ENCODE measurements around the gene ZDHHC22.

ZDHHC22 gene

DNA sequence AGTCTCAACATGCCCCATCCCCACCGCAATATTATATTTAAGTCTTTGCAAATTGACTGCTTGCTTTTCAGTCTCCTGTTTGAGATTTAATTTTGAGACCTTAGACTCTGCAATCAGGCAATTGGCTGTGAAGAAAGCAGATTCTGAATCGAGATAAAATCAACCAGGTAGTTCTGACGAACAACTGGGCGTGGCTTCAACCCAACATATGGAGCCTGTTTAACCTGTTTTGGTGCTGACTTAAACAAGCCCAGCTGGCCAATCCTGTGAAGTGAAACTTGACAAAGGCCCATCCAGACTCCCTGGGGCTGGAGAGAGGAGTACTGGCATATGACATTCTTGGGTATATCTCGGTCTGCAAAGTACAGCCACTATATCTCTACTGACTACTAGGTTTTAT lies 53.4 kb downstream of the ZDHHC22 start:
- DNase-seq (ENCODE audit: low read depth, low spot score), result no peak
- no peak overlapping the region for H3K4me3 ChIP-seq (ENCODE audit: low read length)

DNA sequence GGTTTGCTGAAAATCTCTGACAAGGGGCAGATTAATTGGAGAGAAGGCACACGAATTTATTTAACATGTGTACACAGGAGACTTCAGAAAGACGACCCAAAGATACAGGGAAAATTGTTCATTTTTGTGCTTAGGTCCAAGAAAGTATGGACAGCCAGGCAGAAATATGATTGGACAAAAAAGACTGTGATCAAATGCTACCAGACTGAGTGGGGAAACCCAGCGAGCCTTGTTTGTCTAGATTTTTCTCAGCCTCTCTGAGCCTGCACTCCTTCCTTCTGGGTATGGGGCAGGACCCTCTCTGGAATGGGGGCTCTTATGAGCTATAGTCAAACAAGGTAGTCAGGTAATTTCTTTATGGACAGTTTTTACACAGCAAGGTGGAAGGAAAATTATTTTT lies 54.0 kb downstream of the ZDHHC22 start:
- no peak for DNase-seq (ENCODE audit: low read depth, low spot score)
- no peak overlapping the region for H3K4me3 ChIP-seq (ENCODE audit: low read length)

DNA sequence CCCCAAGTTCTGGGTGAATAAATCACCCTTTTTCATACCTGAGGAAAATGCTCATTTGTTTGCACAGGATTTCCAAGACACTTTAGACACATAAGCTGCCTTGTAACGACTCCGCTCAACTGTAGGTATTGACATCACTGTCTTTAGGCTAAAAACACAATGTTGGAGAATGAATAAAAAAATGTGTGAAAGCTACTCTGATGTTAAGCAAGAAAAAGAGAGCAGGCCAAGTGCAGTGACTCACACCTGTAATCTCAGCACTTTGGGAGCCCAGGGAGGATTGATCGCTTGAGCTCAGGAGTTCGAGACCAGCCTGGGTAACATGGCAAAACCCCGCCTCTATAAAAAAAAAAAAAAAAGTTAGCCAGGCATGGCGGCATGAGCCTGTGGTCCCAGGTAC lies 54.6 kb downstream of the ZDHHC22 start:
- H3K4me3 ChIP-seq (ENCODE audit: low read length), result no peak overlapping the region
- DNase-seq (ENCODE audit: low read depth, low spot score), result no peak

DNA sequence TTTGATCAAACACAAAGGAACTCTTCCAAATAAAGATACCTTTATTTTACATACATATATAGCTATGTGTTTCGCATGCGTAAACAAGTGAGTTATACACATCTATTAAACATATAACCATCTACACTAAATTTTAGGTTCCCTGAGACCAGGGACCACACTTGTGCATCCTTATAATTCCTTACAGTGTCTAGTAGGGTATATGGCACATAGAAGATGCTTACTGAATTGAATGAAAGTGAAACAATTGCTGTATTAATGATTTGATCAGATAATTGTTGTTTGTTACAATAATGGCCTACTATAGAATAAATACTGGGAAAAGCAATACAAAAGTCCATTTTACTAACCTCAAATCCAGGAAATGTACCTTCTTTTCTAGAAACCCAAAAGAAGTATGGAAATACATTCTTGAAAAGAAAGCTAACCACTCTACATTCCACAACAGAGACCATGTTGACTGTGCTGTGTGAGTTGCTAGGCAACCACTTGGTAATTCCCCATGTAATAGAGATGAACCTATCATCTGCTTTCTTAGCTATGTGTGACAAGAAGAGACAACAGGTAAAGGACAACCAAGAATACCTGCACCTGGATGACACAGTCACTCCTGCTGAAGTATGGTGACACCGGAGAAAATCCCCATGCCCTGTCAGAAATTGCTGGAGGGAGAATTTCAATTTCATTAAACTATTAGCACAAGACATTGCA lies 55.4 kb downstream of the ZDHHC22 start:
- DNase-seq (ENCODE audit: low read depth, low spot score), result no peak
- H3K4me3 ChIP-seq (ENCODE audit: low read length), result no peak overlapping the region

DNA sequence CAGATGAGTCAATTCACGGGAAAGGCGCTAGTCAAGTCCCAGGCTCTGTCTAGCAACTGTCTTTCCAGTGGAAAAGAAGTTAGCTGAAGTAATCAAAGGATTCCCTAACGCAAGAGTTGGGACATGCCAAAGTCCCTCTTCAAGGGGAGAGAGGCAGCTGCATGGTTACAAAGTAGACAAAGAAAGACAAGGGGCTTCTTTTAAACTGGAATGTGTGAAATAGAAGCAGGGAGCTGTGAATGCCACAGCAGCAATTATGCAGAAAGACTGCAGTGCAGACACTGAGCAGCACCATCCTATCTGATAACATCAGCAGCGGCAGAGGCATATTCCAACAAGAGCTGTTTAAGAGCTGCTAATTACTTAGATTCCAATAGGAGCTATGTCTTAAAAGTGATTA lies 56.1 kb downstream of the ZDHHC22 start:
- no peak overlapping the region for H3K4me3 ChIP-seq (ENCODE audit: low read length)
- no peak for DNase-seq (ENCODE audit: low read depth, low spot score)

DNA sequence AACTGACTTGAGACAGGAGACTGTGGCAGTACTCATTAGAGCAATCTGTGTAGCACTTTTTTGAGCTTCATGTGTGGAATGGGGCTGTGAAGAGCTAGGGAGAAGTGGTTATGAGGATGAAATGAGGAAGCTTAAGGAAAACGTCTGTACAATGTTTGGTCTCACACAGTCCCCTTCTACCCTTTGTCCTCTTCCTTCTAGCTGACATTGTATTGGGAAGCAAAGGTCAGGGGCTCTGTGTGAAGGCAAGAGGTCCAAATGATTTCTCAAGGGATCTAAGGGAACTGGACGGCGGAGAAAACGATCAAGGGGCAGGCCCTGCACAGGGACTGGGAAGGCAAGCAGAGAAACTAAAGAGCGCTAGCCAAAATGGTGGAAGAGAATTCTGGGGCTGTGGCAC lies 56.6 kb downstream of the ZDHHC22 start:
- no peak for DNase-seq (ENCODE audit: low read depth, low spot score)
- H3K4me3 ChIP-seq (ENCODE audit: low read length), result no peak overlapping the region

DNA sequence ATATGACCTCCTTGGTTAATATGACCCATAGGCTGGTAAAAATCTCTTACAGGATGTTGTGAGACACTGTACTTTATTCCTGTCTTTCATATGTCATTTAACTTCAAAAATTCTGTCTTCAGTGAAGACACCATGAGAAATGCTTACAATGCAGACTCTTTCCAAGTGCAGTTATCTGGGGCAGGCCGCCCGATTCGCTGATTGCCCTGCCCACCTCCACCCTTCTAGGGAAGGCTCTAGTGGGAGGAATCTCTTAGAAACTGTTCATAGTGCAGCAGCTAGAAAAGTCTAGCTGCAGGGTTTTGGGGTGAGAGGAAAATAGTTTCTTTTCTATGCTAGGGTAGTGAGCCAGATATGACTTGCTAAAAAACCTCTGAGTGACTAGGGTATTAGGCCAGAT lies 58.5 kb downstream of the ZDHHC22 start:
- no peak overlapping the region for H3K4me3 ChIP-seq (ENCODE audit: low read length)
- no peak for DNase-seq (ENCODE audit: low read depth, low spot score)

DNA sequence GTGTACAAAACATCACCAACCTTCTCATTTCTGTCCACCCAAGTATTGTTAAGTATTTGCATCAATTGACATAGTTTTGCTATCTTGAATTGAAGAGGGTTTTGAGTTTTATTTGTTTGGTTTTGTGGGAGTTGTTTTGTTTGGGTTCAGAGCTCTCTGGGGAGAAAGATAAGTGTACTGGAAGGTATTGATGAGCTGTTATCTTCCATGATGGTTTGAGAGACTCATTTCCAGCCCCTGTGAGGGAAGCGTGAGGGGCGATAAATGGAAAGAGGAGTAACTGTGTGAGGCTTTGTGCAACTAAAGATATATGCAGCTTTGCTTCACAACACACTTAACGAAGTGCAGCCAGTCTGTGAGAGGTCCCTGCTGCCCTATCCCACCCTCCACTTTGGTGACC lies 59.2 kb downstream of the ZDHHC22 start:
- H3K4me3 ChIP-seq (ENCODE audit: low read length), result no peak overlapping the region
- DNase-seq (ENCODE audit: low read depth, low spot score), result no peak
